Tibial artery (tissue), 4 donors: Measurements from ENCODE around the gene PRUNE1.
A peak's percentile ranks its signal among the peaks of the same experiment; 100 is the strongest.

Experiments used
- DNase-seq, 2 donors: peaks; one replicate each; pipeline ENCODE4 v3.0.0-alpha.2; 2019
- H3K27ac ChIP-seq, 2 donors: fragments of 200-600 bp; sonication (generic) in 1 of 2; 1 replicate in 1 of 2; 2 replicates in 1 of 2; pipeline ENCODE4 v1.5.1; 2018 to 2019; ENCODE audit warnings: mild to moderate bottlenecking in 1 of 2
- H3K27me3 ChIP-seq, 2 donors: fragments of 200-600 bp; sonication (generic) in 1 of 2; one replicate each; pipeline versions ENCODE4 v1.5.1 to v1.6.0; 2016 to 2019
- H3K36me3 ChIP-seq, 3 donors: fragments of 200-600 bp; sonication (generic) in 2 of 3; one replicate each; pipeline ENCODE4 v1.5.1; 2016 to 2019; ENCODE audit warnings: mild to moderate bottlenecking in 2 of 3
- H3K4me1 ChIP-seq, 4 donors: fragments of 200-600 bp; sonication (generic) in 2 of 4; 1 replicate in 3 of 4; 2 replicates in 1 of 4; pipeline ENCODE4 v1.5.1; 2016 to 2019
- H3K4me3 ChIP-seq, 2 donors: fragments of 200-600 bp; sonication (generic) in 1 of 2; 1 replicate in 1 of 2; 2 replicates in 1 of 2; pipeline ENCODE4 v1.5.1; 2018 to 2019; ENCODE audit warnings: mild to moderate bottlenecking in 2 of 2
- H3K9me3 ChIP-seq, 3 donors: fragments of 200-600 bp; sonication (generic) in 1 of 3; one replicate each; pipeline ENCODE4 v1.5.1; 2016 to 2019
- CTCF ChIP-seq, 2 experiments: fragments of 200-600 bp in 1 of 2; fragments of 450-650 bp in 1 of 2; IDR thresholded peaks; one replicate each; pipeline ENCODE4 v1.5.1; 2017 to 2019; ENCODE audit warnings: antibody characterized with exemption in 2 of 2, mild to moderate bottlenecking in 1 of 2, moderate library complexity in 1 of 2
- intact Hi-C: fragments of 100-400 bp; cut with DNase I; formaldehyde crosslinking; loops from one replicate; pipeline ENCODE4 v1.15.0; 2023; ENCODE audit warnings: low total_unique reads

Gene PRUNE1

GRCh38 chr1:150979092-150980056 lies 28.9 kb upstream of the PRUNE1 start:
- TF ChIP-seq CTCF (IDR thresholded peaks at IDR 0.05) = peak; percentile 99
- no peaks in the 10 kb centered on the region for H3K36me3 ChIP-seq
- peak; percentile 92 to 94 for DNase-seq
- no peaks in the 10 kb centered on the region for H3K27me3 ChIP-seq
- H3K4me1 ChIP-seq = peaks cover 0 to 56% (median 40%) of the 10 kb centered on the region in 4 donors
- no peaks in the 10 kb centered on the region for H3K9me3 ChIP-seq
- H3K27ac ChIP-seq = peak overlapping the region; percentile 98
- intact Hi-C loops = loop anchor here (2.0 to 10.0 kb wide), 4 partner anchors 52 to 415 kb away; partner anchors contain the start of gene SETDB1
- peak overlapping the region; percentile 9 to 26 for H3K4me3 ChIP-seq

DNA sequence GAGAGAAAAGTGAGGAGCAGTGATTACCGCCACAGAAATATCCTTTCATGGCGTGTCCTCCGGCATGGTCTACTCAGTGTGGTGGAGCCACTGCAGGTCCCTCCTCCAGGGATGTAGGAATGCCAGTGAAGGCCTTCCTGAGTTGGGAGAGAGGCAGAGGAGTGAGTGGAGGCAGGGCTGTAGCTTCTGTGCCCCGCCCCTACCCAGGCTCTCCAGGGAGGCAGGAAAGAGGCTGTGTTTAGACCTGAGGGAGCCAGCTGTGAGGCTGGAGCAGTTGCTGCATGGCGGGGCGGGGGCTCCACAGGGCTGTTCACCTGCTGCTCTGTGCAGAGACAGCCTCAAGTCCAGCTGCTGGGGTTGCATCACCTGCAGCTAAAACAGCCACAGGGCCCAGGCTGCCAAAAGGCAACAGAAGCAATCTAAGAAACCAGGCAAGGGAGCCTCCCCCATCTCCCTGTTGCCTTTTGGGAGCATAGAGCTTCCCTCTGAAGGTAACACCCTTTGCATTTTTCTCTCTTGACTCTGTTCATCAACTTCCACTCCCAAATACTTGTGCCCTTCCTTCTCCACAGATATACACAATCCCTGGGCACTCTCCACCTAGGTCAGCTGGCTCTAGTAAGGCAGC lies 27.0 kb upstream of the PRUNE1 start:
- Histone ChIP-seq H3K9me3 (no peaks in the 10 kb centered on the region), H3K36me3 (no peaks in the 10 kb centered on the region), H3K4me3 (no peak overlapping the region), H3K27me3 (no peaks in the 10 kb centered on the region), H3K4me1 (peaks cover 0 to 48% (median 32%) of the 10 kb centered on the region in 4 donors), H3K27ac (no peak overlapping the region)
- no peak for TF ChIP-seq CTCF (IDR thresholded peaks at IDR 0.05)
- DNase-seq = no peak
- intact Hi-C loops = no loop called here

- Histone ChIP-seq H3K27ac (no peak within 1 kb of the TSS), H3K9me3 (no peaks in the 10 kb centered on the region), H3K27me3 (no peaks in the 10 kb centered on the region), H3K4me3 (no peak within 1 kb of the TSS), H3K4me1 (peaks cover 0 to 41% (median 26%) of the 10 kb centered on the region in 4 donors), H3K36me3 (no peaks in the 10 kb centered on the region)
- no peak for TF ChIP-seq CTCF (IDR thresholded peaks at IDR 0.05)
- DNase-seq = no peak
- intact Hi-C loops = no loop called here
These were observed 26.2 kb upstream of the PRUNE1 start, which contains the start of gene ANXA9 for GRCh38 chr1:150981805-150982712. TSS of gene ANXA9 (plus strand) at chr1:150982292. CDS start at chr1:150983106, 814 bp downstream.

DNA sequence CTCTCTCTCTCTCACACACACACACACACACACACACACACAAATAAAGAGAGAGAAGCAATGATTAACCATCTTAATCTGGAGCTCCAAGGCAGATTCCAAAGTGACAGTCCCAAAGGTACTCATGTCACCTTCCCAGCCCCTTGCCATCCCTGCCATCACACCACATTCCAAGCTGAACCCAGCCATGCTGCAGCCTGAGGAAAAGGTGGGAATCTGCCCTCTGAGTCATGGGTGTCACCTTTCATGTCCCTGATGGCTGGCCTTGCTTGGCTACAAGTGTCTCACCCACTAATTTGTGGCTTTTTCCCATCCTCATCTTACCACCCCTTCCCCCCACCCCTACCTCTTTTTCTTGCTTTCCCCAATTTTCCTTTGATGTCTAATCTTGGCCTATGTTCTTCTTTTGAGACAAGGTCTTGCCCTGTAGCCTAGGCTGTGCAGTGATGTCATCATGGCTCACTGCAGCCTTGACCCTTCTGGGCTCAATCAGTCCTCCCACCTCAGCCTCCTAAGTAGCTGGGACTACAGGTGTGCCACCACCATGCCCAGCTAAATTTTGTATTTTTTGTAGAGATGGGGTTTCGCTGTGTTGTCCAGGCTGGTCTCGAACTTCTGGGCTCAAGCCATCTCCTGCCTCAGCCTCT lies 22.9 kb upstream of the PRUNE1 start:
- DNase-seq = no peak
- Histone ChIP-seq H3K9me3 (no peaks in the 10 kb centered on the region), H3K27ac (no peak overlapping the region), H3K4me3 (no peak overlapping the region), H3K36me3 (no peaks in the 10 kb centered on the region), H3K4me1 (peaks cover 0 to 16% (median 0%) of the 10 kb centered on the region in 4 donors), H3K27me3 (no peaks in the 10 kb centered on the region)
- intact Hi-C loops = no loop called here
- TF ChIP-seq CTCF (IDR thresholded peaks at IDR 0.05) = no peak

GRCh38 chr1:150987924-150988323 lies 20.3 kb upstream of the PRUNE1 start:
- H3K4me1 ChIP-seq = peaks cover 0 to 4% (median 0%) of the 10 kb centered on the region in 4 donors
- no peak overlapping the region for H3K4me3 ChIP-seq
- H3K27me3 ChIP-seq = no peaks in the 10 kb centered on the region
- TF ChIP-seq CTCF (IDR thresholded peaks at IDR 0.05) = no peak
- H3K9me3 ChIP-seq = no peaks in the 10 kb centered on the region
- intact Hi-C loops = no loop called here
- DNase-seq = no peak
- no peaks in the 10 kb centered on the region for H3K36me3 ChIP-seq
- no peak overlapping the region for H3K27ac ChIP-seq
